ENCODE results near the gene PCP2. TPM values are rescaled to one million over a fixed set of nuclear protein-coding genes. Genes with fewer than 3 reads are reported as not detected.

PCP2 gene
- total and polyA plus RNA-seq, 2 of the 13 experiments (the other 11 are each of a cell fraction or from before 2014, with no cell fraction given): 0.62 TPM; not detected in 1

DNA sequence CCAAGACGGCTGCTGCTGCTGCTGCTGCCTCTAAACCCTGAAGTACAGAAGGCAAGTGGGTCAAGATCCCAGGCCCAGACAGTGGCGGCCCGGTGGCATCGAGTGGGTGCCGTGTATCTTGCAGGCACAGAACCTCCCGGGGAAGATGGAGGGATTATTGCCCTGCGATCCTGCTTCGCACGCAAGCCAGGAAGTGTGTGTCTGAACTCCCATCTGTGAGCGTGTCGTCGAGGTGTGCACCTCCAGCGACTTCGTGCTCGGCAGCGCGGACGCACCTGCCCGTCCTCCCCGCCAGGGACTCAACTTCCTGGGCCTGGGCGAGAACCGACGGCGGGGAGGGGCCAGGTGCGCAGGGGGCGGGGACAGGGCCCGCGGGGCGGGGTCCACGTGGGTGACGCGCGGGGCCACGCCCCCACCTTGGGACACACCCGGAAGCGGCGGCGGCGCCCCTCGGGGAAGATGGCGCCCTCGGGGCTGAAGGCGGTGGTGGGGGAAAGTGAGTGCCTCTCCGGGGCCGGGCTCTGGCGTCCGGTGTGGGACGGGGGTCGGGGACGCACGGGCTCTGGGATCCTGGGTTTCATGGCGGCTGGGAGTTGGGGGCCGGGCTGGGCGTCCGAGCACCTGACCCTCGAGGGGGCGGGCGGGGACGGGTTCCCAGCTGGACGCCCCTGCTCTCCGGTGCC, 3.3 kb upstream of the PCP2 start, which contains the start of gene STXBP2 (continued):
- TF ChIP-seq ZGPAT (CRISPR knock-in tag; IDR thresholded peaks at IDR 0.05): peak; percentile 30; the same call in 1 of the 2 replicates
- no peak for TF ChIP-seq ZNF318 (CRISPR knock-in tag; IDR thresholded peaks at IDR 0.05)
- TF ChIP-seq ATF7-NPFF (CRISPR knock-in tag; IDR thresholded peaks at IDR 0.05; ENCODE audit: low read depth): peak; percentile 80
- no peak for TF ChIP-seq THAP8 (CRISPR knock-in tag; IDR thresholded peaks at IDR 0.05; ENCODE audit: borderline replicate concordance)
- TF ChIP-seq ZNF12 (CRISPR knock-in tag; IDR thresholded peaks at IDR 0.05): no peak
- TF ChIP-seq KMT2B (CRISPR knock-in tag; IDR thresholded peaks at IDR 0.05): no peak; the same call in 1 of the 2 replicates
- TF ChIP-seq ZNF597 (CRISPR knock-in tag; IDR thresholded peaks at IDR 0.05): no peak
- no peak for TF ChIP-seq TCF7L2 (IDR thresholded peaks at IDR 0.05; ENCODE audit: low read depth, low read length)
- no peak; the same call in 1 of the 2 replicates for TF ChIP-seq TIGD3 (CRISPR knock-in tag; IDR thresholded peaks at IDR 0.05; ENCODE audit: borderline replicate concordance)
- peak; percentile 25 for TF ChIP-seq HNRNPLL (IDR thresholded peaks at IDR 0.05; ENCODE audit: low read depth, low read length, poor library complexity, severe bottlenecking)
- TF ChIP-seq KMT2A (CRISPR knock-in tag; IDR thresholded peaks at IDR 0.05): no peak
- peak; percentile 44 for TF ChIP-seq GATAD1 (CRISPR knock-in tag; IDR thresholded peaks at IDR 0.05)
- no peak for TF ChIP-seq ZNF484 (CRISPR knock-in tag; IDR thresholded peaks at IDR 0.05; ENCODE audit: borderline replicate concordance, low read depth)
- TF ChIP-seq ZNF576 (CRISPR knock-in tag; IDR thresholded peaks at IDR 0.05): no peak
- TF ChIP-seq PCBP1 (IDR thresholded peaks at IDR 0.05; ENCODE audit: borderline replicate concordance, low read depth, low read length): no peak
